ENCODE results near the gene KIF26B.
"Not testable (repeated sequence)": the region's sequence is repeated elsewhere in the genome, so short reads cannot be mapped to it uniquely, and the experiment has no call there.

Gene KIF26B

DNA sequence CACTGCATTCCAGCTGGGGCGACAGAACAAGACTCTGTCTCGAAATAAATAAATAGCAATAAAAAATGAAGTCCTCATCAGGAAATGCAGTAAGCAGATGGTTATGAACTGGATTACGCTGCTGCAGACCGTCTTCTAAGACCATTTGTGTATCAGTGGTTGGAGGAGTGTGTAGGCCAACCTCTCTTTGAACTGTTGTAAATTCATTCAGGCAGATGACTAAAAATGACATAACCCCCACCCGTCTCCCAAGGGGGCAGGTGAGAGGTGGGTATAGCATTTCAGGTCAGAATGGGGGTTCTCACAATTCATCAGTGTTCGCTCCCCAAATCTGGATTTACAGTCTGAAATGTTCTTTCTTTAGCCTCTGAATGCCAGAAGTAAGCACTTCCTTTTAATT lies 177.3 kb downstream of the KIF26B start:
- no peak for DNase-seq

DNA sequence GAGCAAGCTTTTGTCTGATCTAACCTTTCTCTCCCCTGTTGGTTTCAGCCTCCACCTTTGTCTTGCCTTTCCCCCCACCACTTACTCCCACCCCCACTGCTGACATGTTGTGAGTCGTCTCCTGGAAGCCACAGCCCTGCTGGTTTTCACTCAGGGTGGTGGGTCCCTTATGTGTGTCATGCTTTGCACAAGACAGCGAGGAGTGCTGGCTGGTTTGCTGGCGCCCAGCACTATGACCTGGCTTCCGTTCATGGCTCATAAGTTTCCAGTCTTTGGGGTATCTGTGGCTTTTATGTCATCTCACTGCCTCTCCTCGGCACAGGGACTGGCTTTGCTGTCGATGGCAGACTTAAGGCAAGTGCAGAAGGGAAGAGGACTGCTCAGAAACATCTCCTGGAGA lies 177.7 kb downstream of the KIF26B start:
- no peak for DNase-seq

DNA sequence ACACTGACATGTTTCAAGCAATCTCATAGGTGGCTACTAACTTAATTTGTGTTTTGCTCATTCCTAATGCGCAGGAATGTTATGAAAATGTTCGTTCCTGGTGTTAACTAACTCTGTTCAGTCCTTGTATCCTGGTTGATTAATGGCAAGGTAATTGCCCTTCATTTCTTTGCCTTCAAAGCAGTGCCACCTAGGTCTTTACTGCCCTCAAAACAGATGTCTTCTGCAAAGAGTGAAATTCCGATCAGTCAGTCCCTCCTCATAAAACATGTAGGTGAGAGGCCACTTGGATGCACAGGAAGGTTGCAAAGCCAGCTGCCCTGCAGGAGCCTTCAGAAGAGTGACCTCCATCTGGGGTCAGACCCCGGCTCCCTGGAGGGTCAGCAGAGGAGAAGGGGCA lies 179.4 kb downstream of the KIF26B start:
- DNase-seq, result no peak

DNA sequence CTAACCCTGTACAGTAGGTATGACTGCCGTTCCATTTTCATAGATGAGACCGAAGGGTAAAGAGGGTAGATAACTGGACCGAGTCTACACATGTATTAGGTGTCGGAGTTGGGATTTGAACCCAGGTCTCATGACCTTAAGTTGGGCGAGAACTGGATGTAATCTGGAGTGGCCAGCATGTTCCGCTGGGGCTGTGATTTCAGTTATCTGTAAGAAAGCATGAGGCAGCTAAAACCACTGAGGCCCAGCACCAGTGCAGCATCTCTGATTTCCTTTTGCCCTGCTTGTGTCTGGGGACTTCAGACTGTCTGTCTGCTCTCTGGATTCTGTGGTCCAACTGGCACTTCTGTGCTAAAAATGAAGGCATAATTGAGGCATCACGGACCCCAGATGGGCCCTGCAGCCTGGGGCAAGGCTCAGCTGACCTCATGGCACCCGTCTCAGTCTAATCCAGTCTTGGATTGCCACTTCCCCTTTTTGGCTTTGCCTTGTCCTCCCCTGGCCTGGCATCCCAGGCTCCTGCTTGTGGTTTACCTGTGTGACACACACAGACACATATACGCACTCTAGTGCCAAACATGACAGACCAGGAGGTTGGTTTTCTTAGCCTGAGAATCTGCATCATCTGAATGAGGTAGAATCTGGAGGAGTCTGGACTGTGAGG lies 180.2 kb downstream of the KIF26B start:
- DNase-seq, result no peak

DNA sequence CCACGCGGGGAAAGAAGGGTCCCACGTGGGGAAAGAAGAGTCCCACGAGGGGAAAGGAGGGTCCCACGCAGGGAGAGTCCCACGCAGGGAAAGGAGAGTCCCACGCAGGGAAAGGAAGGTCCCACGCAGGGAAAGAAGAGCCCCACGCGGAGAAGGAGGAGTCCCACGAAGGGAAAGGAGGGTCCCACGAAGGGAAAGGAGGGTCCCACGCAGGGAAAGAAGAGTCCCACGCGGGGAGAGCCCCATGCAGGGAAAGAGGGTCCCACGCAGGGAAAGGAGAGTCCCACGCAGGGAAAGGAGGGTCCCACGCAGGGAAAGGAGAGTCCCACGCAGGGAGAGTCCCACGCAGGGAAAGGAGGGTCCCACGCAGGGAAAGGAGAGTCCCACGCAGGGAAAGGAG lies 180.9 kb downstream of the KIF26B start:
- DNase-seq, result not testable (repeated sequence)

DNA sequence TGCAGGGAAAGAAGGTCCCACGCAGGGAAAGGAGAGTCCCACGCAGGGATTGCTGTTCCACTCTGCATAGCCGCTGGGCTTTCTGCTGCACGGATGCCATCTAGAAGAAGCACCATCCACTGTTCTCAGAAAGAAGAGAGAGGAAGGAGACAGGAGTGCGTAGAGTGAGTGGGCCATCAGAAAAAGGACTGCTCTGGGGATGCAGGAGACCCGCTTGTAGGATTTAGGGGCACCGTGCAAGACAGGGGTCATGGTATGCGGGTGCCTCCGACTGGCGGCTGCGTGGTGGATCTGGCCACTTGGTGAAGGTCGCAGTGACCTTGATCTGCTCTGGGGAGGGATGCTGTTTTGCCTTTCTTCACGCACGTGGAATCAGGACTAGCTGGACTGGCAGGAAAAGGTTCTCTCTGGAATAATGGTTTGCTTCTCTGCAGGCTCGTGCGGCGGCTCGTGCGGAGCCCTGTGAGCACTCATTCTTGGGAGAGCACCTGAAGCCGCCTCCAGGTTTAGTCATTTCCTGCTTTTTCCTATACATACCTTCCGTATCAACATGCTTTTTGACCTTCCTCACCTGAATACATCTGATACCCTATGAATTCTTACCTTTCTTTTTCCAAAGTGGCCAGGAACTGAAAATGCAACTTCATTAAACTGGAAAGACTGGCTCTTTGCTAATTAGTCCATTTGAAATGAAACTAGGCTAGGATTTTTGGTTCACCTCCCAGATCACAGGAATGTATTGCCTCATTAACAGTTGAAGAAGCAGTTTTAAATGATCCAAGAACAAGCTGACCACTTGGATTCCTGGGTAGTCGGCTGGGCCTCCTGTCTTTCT lies 181.6 kb downstream of the KIF26B start:
- no peak for DNase-seq

DNA sequence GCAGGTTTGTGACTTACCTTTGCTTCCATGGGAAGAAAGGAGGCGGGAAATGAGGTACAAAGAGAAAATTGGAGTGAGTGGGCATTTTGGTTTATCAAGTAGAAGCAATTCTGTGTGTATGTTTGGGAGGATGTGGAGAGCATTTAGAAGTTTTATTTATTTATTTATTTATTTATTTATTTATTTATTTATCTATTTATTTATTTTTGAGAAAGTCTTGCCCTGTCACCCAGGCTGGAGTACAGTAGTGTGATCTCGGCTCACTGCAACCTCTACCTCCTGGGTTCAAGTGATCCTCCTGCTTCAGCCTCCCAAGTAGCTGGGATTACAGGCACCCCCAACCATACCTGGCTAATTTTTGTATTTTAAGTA lies 182.2 kb downstream of the KIF26B start:
- not testable (repeated sequence) for DNase-seq

DNA sequence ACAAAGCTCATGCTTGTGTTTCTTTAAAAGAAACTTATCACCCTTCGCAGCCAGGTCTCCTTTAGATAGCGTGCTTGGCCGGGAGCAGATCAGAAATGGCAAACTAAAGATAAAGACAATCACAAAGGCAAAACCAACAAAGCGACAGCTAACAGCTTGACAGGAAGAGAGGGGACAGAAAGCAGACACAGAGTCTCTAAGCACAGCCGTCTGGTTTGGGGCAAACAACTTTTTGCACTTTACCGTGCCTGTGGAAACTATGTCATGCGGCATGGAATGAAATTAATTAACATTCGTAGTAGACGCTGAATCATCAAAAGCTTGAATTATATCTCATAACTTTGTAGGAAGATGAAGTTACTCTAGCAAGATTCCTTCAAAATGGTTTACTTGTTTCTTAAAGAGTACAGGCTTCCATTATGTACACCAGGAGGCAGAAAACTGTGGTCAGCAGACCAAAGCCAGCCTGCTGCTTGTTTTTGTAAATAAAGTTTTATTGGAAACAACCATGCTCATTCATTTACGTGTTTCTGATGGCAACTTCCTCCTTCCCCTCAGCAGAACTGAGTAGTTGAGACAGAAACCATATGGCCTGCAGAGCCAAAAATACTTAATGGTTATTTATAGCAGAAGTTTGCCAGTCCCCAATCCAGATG lies 183.2 kb downstream of the KIF26B start:
- DNase-seq, result no peak

DNA sequence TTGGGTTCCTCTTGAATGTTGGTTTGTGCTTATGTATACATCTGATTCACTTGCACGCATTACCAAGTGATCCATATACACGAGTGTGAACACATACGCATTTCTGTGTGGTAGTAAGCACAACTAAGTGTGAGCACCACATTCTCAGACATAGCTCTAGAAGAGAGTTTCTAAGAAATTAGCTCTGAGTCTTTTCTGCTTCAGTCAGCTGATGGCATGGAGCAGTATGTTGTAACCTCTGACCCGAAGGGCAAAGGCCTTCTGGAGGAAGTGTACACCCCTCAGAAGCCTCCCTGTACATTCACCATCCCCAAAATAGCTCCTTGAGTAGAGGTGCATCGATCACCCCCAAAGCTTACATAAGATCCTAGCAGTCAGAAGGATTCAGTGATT lies 183.7 kb downstream of the KIF26B start:
- DNase-seq, result no peak

DNA sequence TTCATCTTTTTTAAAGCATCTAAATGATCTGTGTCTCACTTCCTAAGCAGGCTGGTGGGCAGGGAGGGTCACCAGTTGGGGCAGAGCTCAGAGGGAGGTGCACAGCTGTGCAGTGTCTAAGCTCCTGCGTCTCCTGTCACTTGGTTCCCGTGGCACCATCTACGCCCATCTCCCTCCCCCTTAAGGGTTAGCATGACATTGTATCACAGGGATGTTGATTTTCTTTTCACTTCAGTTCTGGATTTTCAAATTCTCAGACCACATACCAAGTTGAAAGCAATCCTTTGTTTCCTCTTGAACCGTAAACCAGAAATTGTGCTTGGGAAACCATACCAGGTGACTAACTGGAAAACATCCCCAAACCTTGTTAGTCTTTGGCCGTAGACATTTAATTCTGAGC lies 187.0 kb downstream of the KIF26B start:
- no peak for DNase-seq

DNA sequence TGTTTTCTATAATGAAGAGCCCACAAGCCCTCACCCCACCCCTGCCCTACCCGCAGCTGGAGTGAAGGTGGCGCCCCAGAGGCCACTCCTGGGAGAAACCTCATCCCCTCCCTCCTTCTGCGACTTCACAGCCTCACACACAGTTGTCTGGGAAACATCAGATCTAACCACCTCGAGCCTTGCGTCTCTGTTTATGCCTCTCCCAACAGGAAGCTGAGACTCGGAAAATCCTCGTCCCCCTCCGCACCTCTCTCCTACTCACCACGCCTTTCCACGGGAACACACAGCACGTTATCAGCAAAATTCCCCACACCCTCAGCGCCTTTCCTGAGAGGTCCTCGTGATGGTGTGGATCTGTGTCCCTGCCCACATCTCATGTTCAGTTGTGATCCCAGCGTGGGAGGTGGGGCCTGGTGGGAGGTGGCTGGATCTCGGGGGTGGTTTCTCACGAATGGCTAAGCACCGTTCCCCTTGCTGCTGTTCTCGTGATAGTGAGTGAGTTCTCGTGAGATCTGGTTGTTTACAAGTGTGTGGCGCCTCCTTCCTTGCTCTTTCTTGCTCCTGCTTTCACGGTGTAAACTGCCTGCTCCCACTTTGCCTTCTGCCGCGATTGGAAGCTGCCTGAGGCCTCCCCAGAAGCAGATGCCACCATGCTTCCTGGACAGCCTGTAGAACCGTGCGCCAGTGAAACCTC lies 190.6 kb downstream of the KIF26B start:
- no peak for DNase-seq

DNA sequence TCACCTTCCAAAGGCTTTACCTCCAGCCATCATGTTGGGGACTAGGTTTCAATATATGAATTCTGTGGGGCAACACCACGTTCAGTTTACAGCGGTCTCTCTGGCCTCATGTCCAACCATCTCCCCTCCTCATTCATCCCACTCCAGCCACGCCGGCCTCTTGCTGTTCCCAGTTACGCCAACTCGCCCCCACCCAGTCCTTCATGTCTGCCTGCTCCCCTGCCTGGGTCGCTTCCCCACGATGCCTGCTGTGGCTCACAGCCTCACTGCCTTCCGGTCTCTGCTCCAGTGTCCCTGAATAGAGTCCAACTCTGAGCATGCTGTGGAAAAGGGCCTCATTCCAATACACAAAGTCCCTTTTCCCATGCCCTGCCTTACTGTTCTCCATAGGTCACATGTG lies 193.8 kb downstream of the KIF26B start:
- DNase-seq, result no peak

DNA sequence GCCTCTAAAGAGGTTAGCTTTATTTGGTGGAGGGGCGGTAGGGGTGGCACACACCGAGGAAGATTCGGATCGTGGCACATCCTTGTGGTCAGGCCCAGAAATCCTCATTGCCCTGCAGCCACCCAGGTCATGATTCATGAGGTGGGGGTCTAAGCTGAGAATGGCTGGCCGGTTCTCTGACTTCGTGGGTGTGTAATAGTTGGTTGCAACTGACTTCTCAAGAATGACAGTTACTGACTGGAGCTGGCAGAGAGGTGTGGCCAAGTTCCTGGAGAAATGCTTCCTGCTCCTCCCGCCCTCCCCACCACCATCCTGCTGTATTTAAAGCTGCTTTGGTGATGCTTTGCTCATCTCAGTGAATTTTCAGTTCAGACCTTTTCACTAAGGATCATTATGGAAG lies 198.6 kb downstream of the KIF26B start:
- no peak for DNase-seq

DNA sequence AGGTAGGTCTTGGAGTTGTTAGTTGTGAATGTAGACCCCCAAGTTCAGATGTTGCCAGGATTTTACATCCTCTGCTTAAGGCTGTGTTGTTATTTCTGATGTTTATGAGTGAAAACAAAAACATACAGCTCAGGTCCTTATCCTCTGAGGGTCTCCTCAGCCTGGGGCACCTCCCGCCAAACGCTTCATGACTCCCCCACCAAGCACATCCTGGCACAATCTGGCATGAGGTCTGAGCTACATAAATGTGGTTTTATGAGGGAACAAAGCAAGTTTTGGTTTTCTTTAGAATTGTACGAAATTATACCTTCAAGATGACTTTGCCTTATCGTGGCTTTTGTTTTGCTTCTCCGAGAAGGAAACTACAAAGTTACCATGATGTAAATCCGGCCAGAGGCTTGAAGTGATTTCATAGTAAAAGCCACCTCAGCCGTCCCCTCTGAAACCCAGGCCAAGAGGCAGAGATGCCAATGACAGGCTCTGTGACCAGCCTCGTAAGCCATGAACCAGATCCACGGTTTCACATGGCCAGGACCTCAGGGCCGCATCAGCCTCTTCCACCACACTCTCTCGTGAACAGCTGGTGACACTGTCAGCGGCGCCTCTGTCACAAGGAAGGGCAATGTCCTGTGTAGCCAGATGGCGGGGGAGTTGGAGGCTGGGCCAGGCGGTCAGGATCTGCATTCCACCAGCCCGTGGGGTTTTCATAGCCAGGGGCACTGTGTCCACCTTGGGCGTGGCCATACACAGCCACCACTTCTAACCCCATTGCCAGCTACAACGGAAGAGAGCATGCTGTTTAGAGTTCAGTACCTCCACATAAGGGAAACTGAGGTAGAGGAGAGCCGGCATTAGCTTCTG lies 199.4 kb downstream of the KIF26B start:
- DNase-seq, result no peak

DNA sequence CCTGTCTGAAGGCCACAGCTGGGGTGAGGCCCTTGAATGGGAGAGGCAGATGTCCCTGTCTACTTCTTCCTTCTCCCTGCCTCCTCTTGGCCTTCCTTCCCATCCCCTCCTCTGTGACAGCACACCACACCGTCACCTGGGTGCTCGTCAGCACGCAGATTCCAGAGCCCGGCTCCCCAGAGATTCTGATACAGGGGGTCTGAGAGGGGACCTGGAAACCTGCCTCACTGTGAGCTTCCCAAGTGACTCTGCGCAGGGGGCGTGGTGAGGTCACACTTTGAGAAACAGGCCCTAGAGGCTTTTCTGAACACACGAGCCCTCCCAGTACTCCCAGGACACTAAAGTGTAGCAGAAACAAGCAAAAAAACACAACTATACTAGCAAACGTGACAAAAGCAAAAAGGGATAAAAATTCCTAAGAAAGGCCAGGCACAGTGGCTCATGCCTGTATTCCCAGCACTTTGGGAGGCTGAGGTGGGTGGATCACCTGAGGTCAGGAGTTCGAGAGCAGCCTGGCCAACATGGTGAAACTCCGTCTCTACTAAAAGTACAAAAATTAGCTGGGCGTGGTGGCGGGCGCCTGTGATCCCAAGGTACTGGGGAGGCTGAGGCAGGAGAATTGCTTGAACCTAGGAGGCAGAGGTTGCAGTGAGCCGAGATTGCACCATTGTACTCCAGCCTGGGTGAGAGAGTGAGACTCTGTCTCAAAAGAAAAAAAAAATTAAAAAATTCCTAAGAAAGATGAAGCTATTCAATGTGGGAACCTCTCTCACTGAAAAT lies 201.3 kb downstream of the KIF26B start:
- DNase-seq, result not testable (repeated sequence)

DNA sequence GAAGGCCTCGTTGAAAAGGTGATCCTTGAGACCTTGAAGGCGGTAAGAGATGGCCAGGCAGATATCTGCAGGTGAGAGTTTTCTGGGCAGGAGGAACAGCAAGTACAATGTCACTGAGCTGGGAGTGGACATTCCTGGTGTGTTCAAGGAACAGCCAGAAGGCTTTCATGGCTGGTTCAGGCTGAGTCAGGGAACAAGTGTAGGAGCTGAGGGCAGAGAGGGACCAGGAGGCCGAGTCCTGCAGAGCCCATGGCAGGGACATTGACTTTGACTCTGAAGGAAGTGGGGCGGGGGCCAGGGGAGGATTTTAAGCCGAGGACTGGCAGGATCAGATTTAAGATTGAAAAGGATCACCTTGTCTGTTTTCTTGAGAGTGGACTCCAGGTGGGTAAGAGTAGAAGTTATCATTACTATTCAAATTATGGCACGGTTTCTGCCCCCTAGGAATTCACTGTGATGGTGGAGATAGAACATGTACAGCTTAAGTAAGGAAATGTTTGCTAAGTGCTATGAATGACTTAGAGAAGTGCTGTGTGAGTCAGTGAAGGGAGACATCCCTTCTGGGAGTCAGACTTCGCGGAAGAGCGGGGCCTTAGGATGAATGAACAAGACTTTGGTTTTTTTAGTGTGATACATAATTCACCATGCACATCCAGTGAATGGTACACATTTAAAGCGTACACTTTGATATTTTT lies 202.3 kb downstream of the KIF26B start:
- no peak for DNase-seq

DNA sequence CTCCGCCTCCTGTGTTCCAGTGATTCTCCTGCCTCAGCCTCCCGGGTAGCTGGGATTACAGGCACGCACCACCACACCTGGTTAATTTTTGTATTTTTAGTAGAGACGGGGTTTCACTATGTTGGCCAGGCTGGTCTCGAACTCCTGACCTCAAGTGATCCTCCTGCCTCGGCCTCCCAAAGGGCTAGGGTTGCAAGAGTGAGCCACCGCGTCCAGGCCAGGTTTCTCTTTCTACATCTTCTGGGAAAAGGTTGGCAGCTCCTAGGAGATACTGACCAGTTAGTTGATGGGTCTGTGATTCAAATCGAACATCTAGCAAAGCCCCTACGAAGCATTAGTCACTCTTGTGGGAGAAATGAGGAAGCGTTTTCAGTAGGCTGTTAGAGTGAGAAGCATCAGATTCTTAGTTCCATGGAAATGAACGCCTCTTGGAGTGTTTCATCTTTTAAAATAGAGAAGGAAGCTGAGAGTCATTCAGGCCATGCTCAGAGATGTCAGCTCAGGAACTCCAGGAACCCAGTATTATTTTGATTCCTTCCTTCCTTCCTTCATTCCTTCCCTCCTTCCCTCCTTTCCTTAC lies 204.4 kb downstream of the KIF26B start:
- not testable (repeated sequence) for DNase-seq

DNA sequence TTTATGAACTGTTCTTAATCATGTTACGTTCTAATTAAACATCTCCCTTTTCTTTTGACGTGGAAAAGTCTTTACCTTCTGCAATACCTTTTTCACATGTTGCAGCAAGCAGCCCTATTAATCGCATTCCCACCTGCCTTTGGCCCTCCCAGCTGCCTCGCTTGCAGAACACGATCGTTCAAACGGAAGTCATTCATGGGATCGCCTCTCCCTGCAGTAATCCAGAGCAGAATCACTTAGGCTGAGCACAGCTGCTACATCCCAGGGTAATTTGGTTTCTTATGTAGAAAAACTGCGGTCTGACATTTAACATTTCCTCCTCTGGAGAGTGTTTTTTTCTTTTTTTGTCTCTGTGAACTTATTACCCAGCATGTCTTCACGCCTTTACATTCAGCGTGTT lies 206.3 kb downstream of the KIF26B start:
- no peak for DNase-seq

DNA sequence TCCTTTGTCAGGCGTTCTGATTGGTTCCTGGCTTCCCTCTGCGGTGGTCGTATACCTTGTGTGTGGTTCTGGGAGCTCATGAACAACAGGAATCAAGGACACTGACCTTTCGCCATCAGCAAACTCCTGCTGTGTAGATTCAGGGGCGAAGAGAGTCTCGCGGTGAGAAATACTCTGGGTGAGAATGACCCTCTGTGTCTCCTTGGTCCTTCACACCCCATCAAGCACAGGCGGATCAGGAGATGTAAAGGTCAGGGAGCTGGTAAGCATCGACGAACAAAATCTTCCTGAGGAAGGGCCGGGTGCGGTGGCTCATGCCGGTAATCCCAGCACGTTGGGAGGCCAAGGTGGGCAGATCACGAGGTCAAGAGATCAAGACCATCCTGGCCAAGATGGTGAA lies 207.2 kb downstream of the KIF26B start:
- no peak for DNase-seq

DNA sequence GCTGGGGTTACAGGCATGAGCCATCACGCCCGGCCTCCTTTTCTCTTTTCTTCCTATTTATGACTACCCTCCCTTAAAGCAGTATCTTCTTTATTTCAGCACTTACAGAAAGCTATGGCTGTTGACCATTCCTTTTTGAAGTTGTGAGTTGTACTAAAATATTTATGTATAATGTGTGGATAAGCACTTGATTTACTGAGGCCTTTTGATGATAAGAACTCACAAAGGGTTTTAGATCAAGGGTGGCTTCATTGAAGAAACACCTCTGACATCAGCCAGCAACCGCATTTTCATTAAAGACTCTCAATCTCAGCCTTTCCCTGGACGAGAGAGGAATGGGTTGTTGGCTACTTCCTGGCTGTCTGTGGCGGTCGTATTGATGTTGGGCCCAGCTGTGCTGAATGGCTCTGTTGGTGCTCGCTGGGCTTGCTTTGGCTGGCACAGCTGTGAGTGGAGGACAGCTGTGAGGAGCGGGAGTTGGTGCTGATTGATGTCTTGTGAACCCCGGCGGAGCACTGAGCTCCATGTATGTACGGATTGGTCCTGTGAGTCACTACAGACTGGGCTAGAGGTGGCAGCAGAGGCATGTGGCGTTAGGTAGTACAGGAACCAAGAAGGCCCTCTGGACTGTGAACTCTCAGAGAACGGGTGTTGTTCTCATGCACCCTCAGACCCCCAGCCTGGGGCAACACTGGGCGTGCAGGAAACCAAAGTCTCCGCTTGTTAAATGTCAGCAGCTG lies 208.8 kb downstream of the KIF26B start:
- no peak for DNase-seq
